Measurements from ENCODE around the gene PCDHA7.

- TF ChIP-seq CTCF (IDR thresholded peaks at IDR 0.05) (no peak), POLR2A (IDR thresholded peaks at IDR 0.05) (no peak)
Observed at GRCh38 chr5:140883927-140884697, 50.0 kb downstream of the PCDHA7 start.
